NCI-H128 (cell line): ENCODE measurements around the gene PLEKHA7.

ENCODE experiments used
- DNase-seq: peaks from one replicate; lab custom pipeline; 2025; ENCODE audit not compliant: unreplicated experiment; lab: John Stamatoyannopoulos, UW

The PLEKHA7 gene

DNA sequence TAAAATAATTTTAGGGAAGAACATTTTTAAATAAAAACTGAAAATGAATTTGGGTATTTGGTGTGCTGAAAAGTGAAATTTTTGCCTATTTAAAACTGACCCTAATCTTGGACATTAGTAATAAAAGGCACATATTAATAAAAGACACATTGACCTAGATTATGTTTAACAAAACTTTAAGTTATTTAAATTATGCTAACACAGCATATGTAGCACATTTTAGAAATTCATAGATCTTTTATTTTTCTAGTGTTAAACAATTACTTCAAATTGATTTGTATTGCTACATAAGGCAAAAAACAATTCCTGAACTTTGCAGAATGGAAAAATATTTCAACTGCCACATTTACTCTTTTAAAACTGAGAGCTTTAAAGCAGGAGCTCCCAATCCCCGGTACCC, 265.1 kb downstream of the PLEKHA7 start:
- no peak for DNase-seq

DNA sequence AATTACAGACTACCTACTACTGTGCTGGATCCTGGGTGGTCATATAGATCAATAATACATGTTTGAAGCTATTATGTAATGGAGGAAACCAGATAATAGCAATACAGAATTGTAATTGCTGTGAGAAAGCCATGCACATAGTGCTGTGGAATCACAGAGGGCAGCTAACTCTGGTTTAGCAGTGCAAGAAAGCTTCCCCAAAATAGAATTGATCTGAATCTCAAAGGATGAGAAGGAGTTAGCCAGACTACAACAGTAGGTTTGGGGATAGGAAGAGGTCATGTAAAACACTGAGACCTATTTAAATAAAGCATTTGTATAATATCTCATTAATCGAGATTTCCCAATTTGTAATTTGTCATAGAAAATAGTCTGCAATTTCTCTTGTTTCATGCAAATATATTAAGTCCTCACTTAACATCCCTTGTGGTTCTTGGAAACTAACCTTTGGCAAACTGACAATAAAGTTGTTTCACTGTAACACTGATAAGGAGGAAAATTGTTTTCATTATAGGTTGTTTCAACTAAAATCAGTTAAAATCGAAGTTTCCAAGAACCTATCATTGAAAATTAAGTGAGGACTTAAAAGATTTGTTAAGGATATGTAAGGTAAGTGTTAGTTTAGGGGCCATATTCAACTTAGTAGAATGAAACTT, 268.1 kb downstream of the PLEKHA7 start:
- DNase-seq, result no peak

DNA sequence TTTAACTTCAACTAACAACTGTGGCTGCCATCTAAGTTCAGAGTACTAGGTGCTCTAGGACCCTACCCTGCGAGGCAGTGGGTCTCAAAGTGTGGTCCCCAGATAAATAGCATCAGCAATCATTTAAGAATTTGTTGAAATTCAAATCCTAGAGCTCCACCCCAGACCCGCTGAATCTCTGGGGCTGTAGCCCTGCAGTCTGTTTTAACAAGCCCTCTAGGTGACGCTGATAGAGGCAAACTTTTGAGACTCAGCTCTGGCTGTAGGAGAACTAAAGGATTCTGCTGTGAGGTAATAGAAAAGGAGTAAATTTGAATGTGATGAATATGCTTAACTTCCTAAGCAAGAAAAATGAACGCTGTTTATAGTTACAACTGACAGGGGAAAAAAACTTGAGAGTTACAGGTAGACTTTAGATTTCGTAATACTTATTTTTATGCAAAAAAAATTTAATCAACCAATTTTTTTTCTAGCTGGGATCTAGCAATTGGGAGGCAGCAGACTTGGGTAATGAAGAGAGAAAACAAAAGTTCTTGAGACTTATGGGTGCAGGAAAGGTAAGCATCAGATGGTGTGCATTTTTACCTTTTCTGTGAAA, 270.0 kb downstream of the PLEKHA7 start:
- no peak for DNase-seq

DNA sequence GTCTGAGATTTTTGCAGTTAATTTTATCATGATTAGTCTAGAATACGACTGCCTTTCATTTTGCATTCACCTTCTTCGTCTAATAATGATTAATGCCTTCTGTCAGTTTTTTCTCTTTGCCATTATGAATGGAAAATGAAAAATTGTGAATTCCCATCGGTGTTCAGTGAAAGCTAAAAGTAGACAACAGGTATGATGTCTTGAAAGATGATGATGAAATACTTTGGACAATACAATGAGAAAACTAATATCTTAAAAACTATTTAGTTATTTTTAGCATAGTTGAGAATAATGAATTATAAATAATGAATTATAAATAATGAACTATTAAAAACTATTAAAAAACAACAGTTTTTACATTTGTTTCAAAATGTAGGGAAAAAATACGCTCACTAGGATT, 270.7 kb downstream of the PLEKHA7 start:
- no peak for DNase-seq

DNA sequence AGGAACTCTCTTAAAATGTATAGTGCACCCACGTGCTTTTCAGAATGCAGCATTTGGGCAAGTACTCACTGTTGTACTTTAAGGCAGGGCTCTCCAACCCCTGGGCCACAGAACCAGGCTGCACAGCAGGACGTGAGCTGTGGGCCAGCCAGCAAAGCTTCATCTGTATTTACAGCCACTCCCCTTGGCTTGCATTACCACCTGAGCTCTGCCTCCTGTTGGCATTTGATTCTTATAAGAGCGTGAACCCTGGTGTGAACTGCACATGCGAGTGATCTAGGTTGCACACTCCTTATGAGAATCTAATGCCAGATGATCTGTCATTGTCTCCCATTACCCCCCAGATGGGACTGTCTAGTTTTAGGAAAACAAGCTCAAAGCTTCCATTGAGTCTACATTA, 272.7 kb downstream of the PLEKHA7 start:
- no peak for DNase-seq

DNA sequence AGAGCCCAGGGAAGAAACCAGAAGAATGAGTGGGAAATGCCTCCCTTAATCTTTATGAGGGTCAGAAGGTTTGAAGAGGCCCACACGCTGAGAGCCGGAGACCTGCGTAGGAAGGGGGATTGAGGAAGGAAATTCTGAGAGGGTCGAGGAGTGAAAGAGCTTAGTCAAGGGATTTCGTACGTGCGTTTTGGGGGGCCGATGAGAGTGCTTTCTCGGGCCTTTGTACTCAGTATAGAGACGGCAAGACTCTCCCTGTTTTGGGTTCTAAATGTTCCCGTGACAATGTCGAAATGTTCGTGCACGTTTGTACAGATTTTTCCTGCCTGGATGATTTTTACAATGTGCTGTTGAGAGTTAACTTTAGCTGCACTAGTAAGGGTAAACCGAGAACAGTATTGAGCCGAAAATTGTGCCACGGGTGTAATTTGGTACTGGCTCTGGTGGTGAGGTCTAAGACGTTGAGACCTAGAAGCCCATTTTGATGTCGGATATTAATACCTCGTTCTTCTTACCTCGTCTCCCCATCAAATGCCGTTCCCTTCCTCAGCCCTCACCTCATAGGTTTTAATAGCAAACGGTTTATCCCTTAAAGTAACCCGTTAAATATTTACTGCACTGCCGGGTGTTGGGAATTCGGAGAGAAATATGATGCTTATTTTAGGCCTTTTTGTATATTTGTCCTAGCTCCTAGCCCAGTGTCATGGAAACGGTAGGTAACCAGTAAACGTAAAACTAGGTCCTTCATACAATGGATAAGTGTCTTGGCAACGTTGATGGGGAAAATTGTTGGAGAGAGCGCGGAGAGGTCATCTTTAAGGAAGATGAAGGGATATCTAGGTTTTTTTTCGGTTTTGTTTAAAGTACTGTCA, 275.0 kb downstream of the PLEKHA7 start:
- no peak for DNase-seq

DNA sequence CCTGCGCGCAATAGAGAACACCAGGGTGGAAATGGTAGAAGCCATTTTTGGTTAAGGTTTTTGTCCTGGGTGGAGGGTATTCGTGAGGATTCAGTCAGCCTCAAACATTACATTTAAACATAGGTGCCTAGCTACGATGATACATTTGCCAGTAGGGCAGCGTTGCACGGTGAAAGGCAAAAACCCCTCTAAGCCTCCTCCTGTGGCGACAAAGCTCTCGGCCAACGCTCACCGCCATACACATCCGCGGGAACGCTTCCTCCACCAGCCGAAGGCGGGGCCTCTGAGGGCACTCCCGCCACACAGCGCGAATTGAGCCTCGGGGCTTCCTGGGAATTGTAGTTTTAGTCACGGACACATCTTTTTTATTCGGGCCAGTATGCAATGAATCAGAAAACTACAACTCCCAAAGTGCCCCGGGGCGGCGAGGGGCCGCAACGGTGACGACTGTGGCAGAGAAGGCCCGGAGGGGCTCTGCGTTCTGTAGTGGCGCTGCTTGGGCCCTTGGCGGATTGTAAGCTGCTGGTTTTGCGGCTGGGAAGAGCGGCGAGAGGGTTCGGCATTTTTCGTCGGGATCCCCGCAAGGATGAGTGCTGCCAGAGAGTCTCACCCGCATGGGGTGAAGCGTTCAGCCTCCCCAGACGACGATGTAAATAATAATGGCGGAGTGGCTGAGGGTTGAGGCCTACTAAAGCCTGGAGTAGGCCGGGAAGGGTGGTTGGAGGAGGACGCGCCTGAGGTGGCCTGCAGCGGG, 275.8 kb downstream of the PLEKHA7 start, which contains the start of gene C11orf58:
TSS of gene C11orf58 (plus strand) at position 455 of the 754 bp plus-strand sequence. CDS start at position 587, 132 bp downstream.
- peak; percentile 97 for DNase-seq

DNA sequence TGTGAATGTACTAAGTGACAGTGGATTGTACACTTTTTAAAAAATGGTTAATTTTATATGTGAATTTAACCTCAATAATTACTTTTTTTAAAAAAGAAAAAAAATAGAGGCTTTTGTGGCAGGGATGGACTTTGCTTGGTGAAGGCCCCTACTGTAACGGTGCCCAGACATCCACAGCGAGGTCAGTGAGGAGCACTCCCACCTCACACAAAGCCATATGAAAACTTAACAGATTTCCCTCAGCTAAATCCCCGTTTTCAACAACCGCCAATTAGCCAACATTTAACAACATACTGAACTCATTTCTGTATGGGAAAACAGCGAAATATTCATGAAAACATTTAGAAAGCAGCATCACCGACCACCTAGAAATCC, 276.4 kb downstream of the PLEKHA7 start:
- no peak for DNase-seq
